Fibroblast of the aortic adventitia (primary cell): Measurements from ENCODE around the gene TNRC18. TPM values are rescaled to one million over a fixed set of nuclear protein-coding genes. Genes with fewer than 3 reads are reported as not detected.
"Not testable (repeated sequence)": the region's sequence is repeated elsewhere in the genome, so short reads cannot be mapped to it uniquely, and the experiment has no call there.

ENCODE experiments used
- DNase-seq: peaks from one replicate; pipeline ENCODE4 v3.0.0-alpha.2; 2010; ENCODE audit warnings: low read depth
- H3K4me3 ChIP-seq: 2 replicates; pipeline ENCODE4 v1.5.1; 2011; ENCODE audit warnings: low read depth, mild to moderate bottlenecking, control low read depth, low read length, moderate library complexity
- CTCF ChIP-seq: IDR thresholded peaks from 2 replicates; pipeline ENCODE4 v1.5.1; 2011; ENCODE audit warnings: mild to moderate bottlenecking, low read length, control low read depth, inconsistent platforms; ENCODE audit not compliant: insufficient read depth
- total RNA-seq: library from RNA; depleted of rRNA; stranded (reverse); fragments of >200 nt; gene quantifications from 2 replicates; pipeline ENCODE4 v1.2.3, GENCODE V29; 2012; ENCODE audit warnings: low replicate concordance

The TNRC18 gene
- total RNA-seq, 1 donor, result 57.8 TPM

- DNase-seq, result no peak
- no peak overlapping the region for H3K4me3 ChIP-seq
- TF ChIP-seq CTCF, result no peak
These were observed 158.1 kb downstream of the TNRC18 start for GRCh38 chr7:5265320-5266190.

- not testable (repeated sequence) for H3K4me3 ChIP-seq
These were observed 160.6 kb downstream of the TNRC18 start for GRCh38 chr7:5263066-5263465.

GRCh38 chr7:5260530-5261068, 163.0 kb downstream of the TNRC18 start:
- not testable (repeated sequence) for H3K4me3 ChIP-seq, DNase-seq

More at GRCh38 chr7:5263066-5263465, 160.6 kb downstream of the TNRC18 start:
- not testable (repeated sequence) for DNase-seq

Other genes starting within 250 kb of the TNRC18 start
- gene WIPI2, start 233.6 kb downstream of the TNRC18 start, total RNA-seq, result 37.6 and 51.2 TPM in 2 replicates
- gene SLC29A4, start 140.9 kb downstream of the TNRC18 start, total RNA-seq, result 0.49 and 0.90 TPM in 2 replicates
- gene FBXL18, start 90.0 kb upstream of the TNRC18 start, total RNA-seq, result 8.4 and 8.6 TPM in 2 replicates
- 3,820 and 8,760 TPM in 2 replicates for gene ACTB, start 106.8 kb upstream of the TNRC18 start, total RNA-seq
- 105 and 213 TPM in 2 replicates for gene FSCN1, start 169.0 kb upstream of the TNRC18 start, total RNA-seq